NAMALWA (cell line): ENCODE measurements around the gene YOD1.
"Not testable (repeated sequence)": the region's sequence is repeated elsewhere in the genome, so short reads cannot be mapped to it uniquely, and the experiment has no call there.

Source experiments
- DNase-seq: peaks from one replicate; pipeline ENCODE4 v3.0.0-alpha.2; 2015; ENCODE audit warnings: low spot score

The YOD1 gene

DNA sequence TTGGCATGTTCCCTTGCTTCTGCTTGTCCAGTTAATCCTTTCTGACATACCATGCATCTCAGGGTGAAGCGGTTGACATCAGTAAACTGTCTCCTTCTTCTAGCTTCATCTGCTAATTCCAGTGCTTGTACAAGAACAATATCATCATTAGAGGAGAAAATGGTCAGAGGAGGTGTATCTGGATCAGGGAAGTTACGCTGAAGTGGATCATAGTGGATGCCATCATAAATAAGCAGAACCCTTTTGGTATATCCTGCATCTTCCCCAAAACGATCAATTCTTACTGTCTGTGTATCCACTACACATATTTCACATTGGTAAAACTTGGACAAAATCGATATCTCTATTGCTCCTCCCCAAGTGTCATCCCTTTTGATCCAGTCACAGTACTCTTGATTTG lies 2.0 kb downstream of the YOD1 start:
- DNase-seq, result no peak

DNA sequence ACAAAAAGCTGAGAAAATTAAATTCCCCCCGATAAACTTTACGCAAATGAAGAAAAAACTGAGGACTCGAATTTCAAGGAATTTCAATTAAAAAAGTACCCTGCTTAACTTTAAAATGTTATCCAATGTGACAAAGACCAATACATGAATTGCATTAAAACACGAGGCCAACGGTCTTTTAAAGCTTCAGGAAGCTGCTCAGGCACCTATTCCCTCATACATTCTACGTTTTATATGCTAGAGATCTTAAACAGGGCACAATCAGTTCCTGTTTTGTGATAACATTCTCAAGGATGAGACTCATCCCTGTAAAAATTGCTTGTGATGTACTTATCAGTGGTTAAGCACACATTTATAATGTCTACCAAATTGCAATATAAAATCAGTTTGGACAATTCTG lies 3.0 kb downstream of the YOD1 start:
- no peak for DNase-seq

DNA sequence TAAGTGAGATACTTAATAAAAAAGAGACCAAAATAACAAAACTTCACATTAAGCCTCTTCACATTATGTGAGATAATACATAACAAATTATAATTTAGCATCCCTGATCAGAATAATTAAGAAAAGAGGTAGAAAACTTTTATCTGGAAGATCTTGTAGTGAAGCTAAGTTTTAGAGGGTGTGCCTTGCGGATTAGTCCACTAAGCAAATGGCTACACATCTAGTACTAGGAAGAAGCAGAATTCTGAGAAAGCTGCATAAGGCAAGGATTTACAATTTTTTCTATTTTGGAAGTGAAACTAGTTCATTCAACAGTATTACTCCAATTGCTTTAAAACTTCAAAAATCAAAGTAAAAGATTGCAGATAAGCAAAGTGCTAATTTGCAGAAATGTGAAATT lies 3.5 kb downstream of the YOD1 start:
- no peak for DNase-seq

DNA sequence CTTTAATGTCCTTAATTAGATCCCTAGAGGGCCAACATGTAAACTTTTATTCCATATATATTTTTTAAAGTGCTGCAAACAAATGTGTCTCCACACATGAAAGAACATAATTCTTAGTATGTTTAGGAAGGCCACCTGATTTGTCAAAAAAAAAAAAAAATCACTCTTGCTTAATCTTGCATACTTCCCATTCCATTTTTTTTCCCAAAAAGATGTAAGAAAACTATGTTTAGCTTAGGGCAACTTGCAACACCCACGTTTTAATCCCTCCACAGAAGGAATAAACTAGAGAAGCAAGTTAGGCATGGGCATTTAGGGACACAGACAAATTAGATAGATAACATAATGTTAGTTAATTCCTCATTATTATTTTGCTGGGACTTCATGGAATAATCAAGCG lies 5.6 kb downstream of the YOD1 start:
- no peak for DNase-seq

DNA sequence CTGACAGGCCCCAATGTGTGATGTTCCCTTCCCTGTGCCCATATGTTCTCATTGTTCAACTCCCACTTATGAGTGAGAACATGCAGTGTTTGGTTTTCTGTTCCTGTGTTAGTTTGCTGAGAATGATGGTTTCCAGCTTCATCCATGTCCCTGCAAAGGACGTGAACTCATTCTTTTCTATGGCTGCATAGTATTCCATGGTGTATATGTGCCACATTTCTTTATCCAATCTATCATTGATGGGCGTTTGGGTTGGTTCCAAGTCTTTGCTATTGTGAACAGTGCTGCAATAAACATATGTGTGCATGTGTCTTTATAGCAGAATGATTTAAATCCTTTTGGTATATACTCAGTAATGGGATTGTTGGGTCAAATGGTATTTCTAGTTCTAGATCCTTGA lies 9.6 kb downstream of the YOD1 start:
- DNase-seq, result not testable (repeated sequence)

DNA sequence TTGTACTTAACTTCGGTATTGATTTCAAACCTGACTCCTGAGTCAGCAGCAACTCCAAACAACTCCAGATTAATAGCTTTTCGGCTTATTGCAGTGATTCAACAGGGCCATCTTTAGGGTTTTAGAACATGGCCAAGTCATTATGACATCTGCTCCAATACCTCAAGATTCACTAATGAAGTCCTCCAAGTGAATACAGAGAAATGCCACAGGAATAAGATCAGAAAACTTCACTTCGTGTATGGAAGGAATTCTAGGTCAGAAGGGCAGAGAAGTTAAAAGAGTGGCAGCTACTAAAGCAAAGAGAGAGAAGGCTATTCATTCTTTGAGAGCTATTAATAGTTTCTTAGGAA lies 10.9 kb downstream of the YOD1 start:
- DNase-seq, result no peak

DNA sequence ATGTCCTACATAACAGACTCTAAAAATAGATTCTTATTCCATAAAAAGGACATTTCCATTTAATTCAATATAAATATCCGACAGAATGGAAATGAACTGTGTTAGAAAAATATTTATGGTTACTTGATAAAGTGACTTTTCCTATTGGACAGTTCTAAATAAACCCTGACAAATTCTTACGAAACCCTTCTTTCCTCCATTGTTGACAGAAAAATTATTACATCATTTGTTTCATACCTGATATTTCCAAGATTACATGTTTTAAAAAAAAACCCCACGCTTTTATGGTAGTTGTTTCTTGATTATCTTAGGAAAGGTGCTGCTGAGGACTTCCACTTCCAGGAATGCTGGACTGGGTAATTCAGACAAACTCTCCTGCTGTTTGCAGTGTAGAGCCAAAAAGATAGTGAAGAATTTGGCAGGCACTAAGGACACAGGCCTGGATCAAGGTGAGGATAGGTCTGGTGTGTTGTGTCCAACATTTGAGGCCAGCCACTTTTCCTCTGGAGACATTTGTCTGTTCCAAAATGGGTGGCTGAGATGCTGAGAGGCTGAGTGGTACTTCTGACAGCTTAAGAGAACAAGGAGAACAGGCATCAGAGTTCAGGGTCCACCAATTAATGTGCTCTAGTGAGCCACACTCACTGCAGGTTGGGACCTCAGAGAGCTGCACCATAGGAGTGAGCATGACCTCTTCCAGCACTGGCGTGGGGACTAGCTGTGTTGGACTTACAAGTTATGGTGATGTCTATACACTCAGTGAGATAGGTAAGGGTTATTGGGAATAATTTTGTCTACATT lies 11.4 kb downstream of the YOD1 start:
- DNase-seq, result no peak

DNA sequence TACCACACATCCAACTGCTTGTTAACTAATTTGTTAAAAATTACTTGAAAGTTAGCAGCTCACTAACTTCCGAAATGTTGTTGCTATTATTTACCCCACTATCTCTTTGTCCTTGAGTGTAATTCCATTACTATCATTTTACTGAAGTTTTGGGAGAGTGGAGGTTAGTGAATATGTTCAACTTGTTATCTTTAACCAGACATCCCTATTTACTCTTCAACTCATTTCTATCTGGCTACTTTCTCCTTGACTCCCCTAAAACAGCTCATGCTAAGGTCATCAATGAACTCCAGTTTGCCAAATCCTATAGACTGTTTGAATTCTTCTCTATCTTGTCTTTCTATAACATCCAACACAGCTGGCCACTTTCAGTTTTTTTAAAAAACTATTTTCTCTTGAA lies 14.1 kb downstream of the YOD1 start:
- no peak for DNase-seq

DNA sequence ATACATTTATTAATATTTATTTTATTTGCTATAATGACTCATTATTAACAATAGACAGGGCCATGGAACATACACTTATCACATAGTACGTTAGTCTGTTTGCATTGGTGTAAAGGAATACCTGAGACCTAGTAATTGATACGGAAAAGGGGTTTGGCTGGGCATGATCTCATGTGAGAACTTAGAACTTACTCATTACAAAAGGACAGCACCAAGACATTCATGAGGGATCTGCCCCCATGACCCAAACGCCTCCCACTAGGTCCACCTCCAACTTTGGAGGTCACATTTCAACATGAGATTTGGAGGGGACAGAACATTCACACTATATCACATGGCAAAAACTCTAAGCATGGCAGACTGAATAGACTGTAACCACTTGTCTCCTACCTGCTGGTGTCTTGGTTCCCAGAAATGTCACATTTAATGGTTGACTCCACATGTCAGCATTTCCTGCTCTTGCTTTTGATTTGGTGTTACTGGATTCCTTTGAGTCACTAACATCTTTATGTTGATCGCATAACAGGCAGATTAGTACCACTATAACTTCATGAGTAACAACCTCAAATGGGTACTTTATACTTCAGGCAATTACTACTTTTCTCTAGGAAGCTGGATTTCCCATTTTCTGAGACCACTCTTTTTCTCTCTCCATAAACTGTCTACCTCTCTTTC lies 15.0 kb downstream of the YOD1 start:
- DNase-seq, result no peak

DNA sequence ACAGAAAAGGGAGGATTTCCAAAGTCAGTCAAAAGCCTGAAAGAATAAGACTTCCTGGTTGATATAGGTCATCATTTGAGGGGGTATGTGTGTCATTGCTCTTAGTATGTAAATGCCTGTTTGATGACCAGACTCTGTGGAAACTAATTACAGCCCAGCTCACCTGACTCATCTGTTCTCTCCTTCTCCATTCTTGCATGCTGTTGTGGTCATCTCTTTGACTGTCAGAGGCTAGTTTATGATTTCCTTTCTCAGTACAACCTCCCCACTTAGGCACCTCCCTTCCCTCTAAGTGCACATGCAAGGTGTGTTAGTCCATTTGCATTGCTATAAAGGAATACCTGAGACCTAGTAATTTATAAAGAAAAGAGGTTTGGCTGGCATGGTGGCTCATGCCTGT lies 16.0 kb downstream of the YOD1 start:
- DNase-seq, result no peak

DNA sequence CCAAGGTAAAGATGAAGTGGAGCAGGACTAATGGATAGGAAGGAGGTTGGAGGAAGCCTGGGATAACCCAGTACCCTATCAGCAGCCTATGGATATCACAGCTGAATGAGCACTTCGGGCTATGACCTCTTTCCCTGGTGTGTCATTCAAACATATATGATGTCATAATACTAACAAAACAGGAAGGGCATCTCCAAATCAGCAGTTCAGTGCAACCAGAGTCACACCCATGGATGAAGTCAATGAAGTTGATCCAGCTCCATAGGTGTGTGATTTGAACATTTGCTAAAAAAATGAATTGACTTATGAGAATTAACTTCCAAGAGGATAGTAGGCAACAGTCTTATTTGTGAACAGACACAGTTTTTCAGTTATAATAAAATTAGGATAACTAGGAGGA lies 16.8 kb downstream of the YOD1 start:
- DNase-seq, result no peak

DNA sequence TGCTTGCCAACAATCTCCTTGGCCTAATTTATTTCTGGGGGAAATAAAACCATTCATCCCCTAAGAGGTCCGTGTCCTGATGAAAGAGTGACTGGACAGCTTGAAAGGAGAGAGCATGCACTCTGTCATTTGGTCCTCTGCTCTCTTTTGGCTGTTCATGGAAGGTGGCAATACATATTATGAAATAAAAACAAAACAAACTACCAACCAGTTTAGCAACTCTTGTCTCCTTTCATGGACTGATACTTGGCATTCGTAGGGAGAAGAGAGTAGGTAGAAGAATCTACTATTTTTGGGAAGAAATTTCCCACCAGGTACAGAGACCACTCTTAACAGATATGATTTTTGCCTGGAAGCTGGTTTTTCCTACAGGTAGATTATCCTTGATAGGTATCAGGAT lies 17.7 kb downstream of the YOD1 start:
- DNase-seq, result no peak

DNA sequence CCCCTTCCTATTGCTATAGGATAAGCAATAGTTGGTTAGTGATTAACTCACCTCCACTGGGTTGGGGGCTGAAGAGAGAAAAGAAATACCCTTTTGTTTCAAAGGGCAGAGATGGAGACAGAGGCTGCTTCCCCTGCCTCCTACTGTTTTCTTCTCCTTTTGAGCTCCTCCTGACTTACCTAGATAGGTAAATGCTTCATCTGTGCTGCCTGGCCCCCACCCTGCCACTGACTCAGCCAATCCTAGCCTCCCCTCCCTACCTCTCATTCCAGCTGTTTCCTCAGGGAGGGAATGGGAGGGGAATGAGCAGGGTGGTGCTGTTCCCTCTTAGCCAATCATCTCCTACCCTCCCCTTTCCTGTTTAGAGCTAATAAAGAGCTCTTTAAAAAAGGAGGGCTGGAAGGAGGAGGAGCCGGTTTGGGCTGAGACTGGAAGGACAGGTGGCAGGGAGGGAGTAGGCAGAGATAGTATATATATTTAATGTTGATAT lies 18.4 kb downstream of the YOD1 start, which contains the start of gene C1orf116:
Gene C1orf116 (minus strand): TSS at position 229 of the 490 bp plus-strand sequence. CDS start 5,158 bp downstream, outside the sequence.
- DNase-seq, result no peak

DNA sequence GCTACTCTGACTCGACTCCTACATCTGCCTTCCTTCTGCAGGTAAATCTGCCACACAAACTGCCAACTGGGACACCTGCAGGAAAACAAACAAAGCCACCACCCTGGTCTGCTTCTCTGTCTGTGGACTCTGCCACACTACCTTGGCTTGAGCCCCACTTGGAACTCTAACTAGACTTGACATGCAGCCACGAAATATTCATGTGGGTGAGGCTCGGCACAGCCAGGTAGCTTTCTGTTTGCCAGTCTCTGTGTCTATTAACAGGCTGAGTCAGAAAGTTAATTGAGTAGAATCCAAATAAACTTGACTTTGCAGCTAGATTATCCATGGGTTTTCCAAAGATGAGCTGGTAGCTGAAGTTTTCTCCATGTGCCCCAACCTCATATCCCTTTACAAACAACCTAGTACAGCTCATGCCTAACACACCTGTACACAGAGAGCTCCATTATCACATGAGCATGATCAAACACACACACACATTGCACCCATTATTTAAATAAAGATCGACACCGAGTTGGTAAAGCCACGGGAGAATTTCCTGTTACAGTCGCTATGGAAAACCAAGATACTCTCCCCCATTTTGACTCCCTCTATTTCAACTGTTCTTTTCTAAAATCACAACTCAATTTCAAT lies 19.3 kb downstream of the YOD1 start:
- no peak for DNase-seq

DNA sequence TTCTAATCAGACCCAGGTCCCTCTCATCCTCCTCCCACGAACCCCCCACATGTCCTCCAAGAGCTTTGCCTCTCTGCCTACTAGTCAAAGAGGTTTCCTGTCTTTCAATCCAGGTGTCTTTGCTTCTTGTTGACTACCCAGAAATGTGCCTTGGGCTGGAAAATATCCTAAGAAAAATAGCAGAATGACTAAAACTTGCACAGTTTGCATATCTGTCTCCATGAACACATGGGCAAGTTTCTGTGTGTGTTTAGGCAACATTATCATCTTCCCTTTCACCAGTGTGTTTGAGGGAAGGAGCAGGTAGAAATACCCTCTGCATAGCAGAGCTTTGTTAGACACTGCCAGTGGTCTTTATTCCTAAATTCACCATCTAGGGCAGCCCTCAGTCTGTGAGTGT lies 20.0 kb downstream of the YOD1 start:
- DNase-seq, result no peak

DNA sequence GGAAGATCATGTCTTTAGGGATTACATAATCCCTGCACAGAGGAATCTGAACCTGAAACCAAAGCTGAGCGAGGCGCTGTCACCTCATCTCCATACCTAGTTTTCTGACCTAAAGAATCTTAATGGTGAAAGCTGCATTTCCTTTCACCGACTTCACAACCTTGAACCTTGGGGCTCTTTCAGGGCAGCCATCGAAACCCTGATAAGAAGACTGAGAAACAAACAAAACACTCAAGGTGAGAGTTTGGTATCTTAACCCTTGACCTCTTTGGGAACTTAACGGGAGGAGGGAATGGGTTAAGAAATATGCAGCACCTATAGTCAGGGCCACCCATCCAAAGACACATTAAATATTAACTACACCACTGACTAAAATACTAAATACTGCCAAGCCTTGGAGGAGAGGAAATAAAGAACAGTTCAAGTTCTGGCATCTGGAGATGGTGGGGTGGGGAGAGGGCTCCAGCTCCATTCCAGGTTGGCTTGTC lies 20.4 kb downstream of the YOD1 start:
- DNase-seq, result no peak

DNA sequence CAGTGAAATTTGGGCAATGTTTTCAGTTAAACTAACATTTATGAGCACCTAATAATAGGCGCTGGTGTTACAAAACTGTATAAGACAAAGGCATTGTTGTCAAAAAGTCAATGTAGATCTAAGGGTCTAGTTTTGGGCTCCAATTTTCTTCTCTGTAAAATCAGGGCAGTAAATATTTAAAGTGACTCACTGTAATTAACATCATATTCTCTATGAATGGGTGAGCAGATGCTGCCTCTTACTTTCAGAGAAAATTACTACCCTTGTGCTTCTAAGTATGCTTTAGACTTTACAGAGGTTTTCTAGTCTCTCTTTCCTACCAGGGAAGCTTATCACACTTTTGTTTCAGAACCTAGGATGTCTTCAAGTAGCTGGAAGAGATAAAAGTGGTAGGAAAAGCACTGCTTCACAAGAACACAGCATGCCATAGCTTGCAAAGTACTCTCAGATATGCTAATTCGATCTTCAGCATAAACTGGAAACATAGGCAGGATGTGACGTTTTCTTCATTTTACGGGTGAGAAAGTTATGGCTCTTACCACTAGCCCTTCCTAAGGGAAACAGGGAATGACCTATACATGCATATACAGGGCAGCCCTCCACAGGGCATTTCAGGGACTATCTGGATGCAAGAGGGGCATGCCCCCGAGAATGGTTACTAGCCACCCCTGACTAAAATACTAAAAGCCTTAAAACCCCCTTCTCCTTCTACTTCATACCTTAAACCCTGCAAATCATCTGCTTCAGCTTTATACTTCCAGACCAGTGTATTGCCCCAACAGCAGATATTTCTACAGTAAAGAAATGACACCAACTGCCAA lies 21.1 kb downstream of the YOD1 start:
- DNase-seq, result no peak

DNA sequence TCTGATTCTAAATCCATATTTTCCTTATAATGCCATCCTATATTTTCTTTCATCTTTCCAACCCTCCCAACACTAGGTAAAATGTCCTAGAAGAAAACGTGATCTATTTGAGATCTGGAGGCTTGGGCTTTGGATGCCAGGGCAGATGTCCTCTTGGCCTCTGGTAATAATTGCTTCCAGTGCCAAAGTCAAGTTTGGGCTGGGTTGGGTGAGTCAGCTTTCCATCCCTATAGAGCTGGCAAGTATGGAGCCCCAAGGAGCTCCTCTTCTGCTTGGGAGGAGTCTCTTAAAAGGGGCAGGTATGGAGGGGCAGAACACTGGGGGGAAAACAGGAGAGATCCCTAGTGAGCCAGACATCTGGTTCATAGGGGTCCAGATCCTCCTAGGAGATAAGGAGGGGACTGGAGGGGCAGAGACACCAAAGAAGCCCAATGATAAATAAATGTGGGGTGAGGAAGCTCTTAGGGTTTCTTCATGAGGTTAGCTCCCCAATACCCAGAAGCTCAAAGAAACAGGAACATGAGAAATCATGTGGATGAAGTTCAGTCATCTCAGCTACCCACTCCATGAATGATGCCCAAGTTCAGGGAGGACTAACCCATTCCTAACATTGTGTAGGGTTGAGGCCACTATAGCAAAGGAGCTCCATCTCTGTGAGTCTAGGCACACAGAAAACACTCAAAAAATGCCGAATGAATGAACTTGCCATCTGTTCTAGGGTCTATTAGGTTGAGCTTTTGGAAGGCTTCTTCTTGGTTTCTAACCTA lies 21.9 kb downstream of the YOD1 start:
- DNase-seq, result no peak

DNA sequence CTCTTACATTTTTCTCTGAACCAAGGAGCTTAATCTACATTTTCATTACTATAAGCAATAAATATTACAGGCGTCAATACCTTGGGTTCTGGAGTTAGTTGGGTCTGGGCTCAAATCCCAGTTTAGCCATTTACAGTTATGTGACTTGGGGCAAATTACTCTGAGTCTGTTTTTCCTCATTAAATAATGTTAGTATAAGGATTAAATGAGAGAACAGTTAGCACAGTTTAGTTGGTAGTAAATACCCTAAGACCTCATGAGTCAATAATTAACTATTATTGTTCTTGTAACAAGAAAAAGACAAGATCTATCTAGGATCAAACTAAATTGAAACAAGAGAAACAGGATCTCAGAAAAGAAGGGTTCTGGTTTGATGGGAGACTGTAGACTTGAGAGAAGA lies 23.1 kb downstream of the YOD1 start:
- DNase-seq, result no peak

DNA sequence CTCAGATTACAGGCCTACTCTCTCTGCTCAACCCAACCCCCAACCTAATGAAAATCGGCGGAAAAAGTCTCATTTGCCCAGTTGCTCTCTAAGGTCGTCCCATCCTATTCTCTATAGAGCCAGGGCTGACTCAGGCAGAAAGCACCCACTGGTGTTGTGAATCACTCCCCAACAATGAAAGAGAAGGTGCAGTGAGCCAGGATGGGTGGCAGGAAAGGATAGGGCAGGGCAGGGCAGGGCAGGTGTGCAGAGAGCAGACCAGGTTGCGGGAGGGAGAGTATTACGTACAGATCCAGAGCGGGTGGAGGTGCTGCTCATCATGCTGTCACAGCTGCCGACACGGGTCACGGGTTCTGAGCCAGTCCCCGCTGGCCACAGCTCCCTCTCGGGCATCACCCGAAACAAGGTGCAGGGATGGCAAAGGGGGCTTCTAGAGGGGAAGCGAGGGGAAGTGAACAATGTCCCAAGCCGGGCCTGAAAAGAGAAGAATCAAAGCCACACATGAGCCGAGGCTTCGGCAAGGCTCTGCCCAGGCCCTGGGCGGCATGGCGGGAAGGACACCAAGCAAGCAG lies 23.7 kb downstream of the YOD1 start:
- DNase-seq, result no peak

DNA sequence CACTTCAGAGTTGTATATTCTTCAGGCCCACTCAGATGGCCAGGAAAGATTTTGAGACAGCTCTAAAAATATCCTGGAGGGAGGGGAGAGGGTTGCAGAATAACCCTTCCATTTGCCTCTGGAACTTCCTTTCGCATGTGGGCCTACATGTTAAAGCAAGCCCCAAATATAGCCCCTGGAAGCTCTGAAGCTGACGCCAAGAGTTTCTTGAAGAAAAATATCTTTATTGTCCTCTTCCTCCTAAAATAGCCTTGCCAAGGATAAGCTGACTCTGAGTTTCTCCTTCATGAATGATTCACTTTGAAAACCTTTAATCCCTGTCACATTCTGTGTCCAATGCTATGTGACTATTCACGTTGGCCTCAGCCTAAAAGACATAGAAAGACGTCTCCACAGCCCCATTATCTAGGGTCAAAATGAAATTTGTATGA lies 24.9 kb downstream of the YOD1 start:
- no peak for DNase-seq
